NCI-H146 treated with DMSO at 0.1 percent for 48 hours (cell line): ENCODE measurements around the gene TPST1.
"Not testable (repeated sequence)": the region's sequence is repeated elsewhere in the genome, so short reads cannot be mapped to it uniquely, and the experiment has no call there.

Experiments used
- DNase-seq: peaks from one replicate; lab custom pipeline; 2025; ENCODE audit not compliant: unreplicated experiment; lab: John Stamatoyannopoulos, UW

The TPST1 gene

DNA sequence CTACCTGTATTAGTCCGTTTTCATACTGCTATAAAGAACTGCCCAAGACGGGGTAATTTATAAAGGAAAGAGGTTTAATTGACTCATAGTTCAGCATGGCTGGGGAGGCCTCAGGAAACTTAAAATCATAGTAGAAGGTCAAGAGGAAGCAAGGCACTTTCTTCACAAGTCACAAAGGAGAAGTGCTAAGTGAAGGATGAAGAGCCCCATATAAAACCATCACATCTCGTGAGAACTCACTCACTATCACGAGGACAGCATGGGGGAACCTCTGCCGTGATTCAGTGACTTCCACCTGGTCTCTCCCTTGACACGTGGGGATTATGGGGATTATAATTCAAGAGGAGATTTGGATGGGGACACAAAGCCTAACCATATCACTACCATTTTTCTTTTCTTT is 119.9 kb downstream of the TPST1 start:
- DNase-seq = not testable (repeated sequence)

DNA sequence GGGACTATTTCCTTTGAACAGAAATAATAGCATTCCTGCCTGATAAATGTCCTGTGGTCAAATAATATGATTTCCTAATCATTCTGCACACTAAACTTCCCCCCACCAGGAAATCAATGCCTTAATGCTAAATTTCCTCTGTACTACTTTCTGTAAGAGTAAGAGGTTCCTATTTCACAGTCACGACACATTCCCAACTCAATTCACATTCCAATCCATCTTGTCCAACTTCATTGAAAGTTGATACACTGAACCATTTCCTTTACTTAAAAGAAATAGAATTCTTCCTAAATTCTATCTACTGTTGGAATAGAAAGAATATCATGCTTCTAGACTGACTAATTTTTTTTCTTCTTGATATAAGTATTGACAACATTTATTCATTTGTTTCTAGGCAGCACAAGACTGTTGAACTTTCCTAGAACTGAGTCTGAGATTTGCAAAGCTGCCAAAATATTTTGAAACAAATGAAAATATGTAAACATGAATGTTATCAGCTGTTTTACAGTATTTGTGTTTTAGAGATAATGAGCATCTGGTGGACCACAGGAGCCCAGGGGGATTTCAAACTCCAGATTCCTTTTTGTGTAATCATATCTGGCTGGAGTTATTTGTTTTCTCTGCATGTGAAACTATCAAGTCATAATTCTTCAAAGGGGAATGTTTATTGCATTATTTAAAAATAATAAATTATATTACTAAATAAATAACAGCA is 121.5 kb downstream of the TPST1 start:
- DNase-seq = no peak

GRCh38 chr7:66330961-66331360 is 125.8 kb downstream of the TPST1 start:
- DNase-seq = no peak

- DNase-seq = no peak
These were observed 126.7 kb downstream of the TPST1 start for GRCh38 chr7:66331883-66332282.

- no peak for DNase-seq
These were observed 128.3 kb downstream of the TPST1 start for GRCh38 chr7:66333443-66333842.

- DNase-seq = no peak
These were observed 130.2 kb downstream of the TPST1 start for GRCh38 chr7:66335318-66335717.

DNA sequence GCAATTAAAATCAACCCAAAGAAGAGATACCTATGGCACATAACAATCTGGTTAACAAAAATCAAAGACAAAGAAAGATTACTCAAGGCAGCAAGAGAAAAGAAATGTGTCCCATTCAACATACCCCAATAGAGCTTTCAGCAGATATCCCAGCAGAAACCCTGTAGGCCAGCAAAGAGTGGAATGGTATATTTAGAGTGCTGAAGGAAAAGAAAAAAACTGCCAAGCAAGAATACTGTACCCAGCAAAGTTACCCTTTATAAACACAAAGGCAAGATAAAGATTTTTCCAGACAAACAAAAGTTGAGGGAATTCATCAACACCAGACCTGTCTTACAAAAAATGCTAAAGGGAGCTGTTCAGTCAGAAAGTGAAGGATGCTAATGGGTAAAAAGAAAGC is 131.6 kb downstream of the TPST1 start:
- DNase-seq = no peak

GRCh38 chr7:66339141-66339540 is 134.0 kb downstream of the TPST1 start:
- no peak for DNase-seq

DNA sequence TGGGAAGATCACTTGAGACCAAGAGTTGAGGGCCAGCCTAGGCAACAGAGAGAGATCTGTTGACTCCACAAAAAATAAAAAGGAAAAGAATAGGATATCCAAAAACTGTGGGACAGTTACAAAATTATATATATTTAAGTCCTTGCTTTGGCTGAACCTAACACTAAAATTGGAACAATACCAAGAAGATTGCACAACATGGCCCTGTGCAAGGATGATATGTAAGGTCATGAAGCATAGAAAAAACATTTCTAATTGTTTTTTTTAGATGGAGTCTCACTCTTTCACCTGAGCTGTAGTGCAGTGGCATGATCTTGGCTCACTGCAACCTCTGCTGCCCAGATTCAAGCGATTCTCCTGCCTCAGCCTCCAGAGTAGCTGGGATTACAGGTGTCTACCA is 139.0 kb downstream of the TPST1 start:
- no peak for DNase-seq

DNA sequence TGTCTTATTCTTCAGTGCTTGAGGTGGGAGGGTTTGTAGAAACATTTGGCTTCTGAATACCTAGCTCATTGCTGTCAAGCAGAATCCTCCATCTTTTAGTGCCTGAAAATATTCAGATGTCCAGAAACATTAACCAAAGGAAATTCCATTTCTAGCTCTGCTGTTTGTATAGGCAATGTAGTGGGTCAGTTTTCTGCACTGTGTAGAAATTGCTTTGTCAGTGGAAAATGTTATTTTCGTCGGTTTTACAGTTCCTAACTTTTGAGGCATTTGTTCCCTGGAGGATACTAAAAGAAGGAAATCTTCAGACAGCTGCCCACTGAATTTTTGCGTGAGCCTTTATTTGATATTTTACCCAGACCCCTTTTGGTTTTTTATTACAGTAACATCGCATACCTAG is 143.4 kb downstream of the TPST1 start:
- DNase-seq = no peak

- no peak for DNase-seq
These were observed 143.8 kb downstream of the TPST1 start for GRCh38 chr7:66348959-66349358.

DNA sequence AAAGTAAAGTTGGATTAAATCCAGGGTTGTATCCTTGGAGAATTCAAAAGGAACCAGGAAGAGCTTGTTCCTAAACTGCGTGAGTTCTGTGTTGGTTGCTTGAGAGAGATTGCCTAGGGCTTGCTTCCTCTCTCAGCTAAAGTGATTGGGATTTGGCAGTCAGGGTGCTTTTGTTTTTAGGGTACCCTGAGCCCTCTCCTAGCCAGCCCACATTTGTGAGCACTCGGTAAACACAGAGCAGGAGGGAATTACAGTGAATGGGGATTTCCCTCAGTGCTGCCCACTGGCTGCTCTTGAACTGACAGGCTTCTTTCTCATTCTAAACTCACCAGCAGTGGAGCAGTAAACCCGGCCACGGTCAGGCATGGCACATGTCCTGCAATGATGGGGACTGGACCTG is 146.9 kb downstream of the TPST1 start:
- no peak for DNase-seq

- DNase-seq = no peak
These were observed 148.4 kb downstream of the TPST1 start for GRCh38 chr7:66353547-66353946.

DNA sequence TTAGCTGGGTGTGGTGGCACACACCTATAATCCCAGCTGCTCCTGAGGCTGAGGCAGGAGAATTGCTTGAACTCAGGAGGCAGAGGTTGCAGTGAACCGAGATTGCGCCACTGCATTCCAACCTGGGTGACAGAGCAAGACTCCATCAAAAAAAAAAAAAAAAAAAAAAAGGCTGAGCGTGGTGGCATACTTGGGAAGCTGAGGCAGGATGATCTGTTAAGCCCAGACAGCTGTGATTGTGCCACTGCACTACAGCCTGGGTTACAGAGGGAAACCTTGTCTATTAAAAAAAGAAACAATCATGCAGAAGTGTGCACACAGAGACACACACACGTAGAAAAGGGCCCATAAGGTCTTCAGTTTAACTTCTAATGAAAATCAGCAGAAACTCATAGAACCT is 150.6 kb downstream of the TPST1 start:
- DNase-seq = no peak

- no peak for DNase-seq
These were observed 151.2 kb downstream of the TPST1 start for GRCh38 chr7:66356277-66356721.

GRCh38 chr7:66357087-66357486 is 152.0 kb downstream of the TPST1 start:
- no peak for DNase-seq

DNA sequence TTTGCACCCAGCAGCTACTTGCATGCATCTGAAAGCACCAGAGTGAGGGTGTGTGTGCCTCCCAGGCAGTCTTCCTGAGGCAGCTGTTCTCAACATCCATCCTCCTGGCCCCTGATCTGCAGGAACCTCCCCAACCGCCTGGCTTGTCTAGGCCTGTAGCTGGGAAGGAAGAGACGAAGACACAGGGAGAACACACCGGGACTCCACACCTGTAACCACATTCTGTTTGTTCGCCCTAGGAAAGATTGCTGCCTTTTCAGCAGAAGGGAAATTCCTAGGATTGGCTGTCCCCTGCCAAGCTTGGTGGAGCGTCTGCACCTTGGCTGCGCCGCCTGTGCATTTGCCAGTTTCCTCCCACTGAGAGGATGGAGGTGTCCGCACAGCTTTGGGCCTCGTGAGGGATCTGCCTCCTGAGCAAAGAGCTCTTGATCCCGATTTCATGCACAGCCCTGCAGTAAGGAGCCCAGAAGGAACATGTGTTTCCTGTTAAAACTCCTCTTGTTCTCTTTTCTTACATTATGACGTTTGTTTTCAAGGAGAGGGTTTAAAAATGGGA is 154.6 kb downstream of the TPST1 start:
- peak; percentile 41 for DNase-seq

GRCh38 chr7:66362136-66362535 is 157.0 kb downstream of the TPST1 start:
- DNase-seq = no peak

GRCh38 chr7:66363635-66364034 is 158.5 kb downstream of the TPST1 start:
- DNase-seq = no peak

- not testable (repeated sequence) for DNase-seq
These were observed 159.9 kb downstream of the TPST1 start for GRCh38 chr7:66365031-66365430.

DNA sequence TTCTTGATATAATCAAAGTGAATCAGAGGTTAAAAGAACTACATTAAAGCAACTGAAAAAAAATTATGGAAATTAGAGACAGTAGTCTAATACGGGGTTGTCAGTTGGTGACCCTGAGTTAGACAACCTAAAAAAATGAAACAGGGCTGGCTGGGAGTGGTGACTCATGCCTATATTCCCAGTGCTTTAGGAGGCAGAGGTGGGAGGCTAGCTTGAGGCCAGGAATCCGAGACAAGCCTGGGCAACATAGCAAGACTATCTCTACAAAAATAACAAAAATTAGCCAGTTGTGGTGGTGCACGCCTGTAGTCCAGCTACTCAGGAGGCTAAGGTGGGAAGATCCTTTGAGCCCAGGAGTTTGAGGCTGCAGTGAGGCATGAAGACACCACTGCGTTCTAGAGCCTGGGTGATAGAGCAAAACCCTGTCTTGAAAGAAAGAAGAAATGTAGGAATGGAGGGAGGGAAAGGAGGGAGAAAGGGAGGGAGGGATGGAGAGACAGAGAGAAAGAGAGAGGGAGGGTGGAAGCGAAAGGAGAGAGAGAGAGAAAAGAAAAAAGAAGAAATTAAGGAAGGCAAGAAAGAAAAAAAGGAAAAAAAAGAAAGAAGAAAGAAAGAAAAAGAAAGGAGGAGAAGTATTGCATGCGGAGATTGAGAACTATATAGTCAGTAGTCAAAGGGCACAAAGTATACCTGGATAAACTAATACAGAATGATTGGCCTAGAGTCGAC is 166.1 kb downstream of the TPST1 start:
- DNase-seq = no peak

GRCh38 chr7:66374141-66374840 is 169.2 kb downstream of the TPST1 start:
- not testable (repeated sequence) for DNase-seq
